OCI-LY7 (cell line): ENCODE measurements around the gene MAML3. TPM values are rescaled to one million over a fixed set of nuclear protein-coding genes. Genes with fewer than 3 reads are reported as not detected.

ENCODE experiments used
- BruUV-seq: library from RNA; stranded (reverse); fragments of 400-500 nt; replicated peaks from 2 replicates; lab custom pipeline; 2021; lab: Mats Ljungman, UMichigan
- CTCF ChIA-PET: fragments of 300-600 bp; sonication (Branson Sonifier 250); formaldehyde crosslinking; loops from one replicate; lab custom pipeline; 2022; ENCODE audit warnings: antibody characterized with exemption; ENCODE audit not compliant: unreplicated experiment; lab: Charles Lee
- POLR2A ChIA-PET: fragments of 300-600 bp; sonication (Branson Sonifier 250); formaldehyde crosslinking; loops from one replicate; lab custom pipeline; 2022; ENCODE audit warnings: antibody characterized with exemption; lab: Charles Lee
- DNase-seq: peaks from one replicate; pipeline ENCODE4 v3.0.0-alpha.2; 2015; ENCODE audit warnings: low spot score
- H2AFZ ChIP-seq: fragments of 200-600 bp; sonication (generic), shearing (Covaris generic); 2 replicates; pipeline ENCODE4 v1.6.1; 2014; ENCODE audit warnings: mild to moderate bottlenecking, antibody characterized with exemption, low read length, moderate library complexity
- H3K27ac ChIP-seq: fragments of 200-600 bp; sonication (generic); 2 replicates; pipeline ENCODE4 v1.5.1; 2014; ENCODE audit warnings: mixed run types, low read depth, mild to moderate bottlenecking, moderate library complexity, low read length, inconsistent platforms; ENCODE audit not compliant: poor library complexity, severe bottlenecking
- H3K36me3 ChIP-seq: fragments of 200-600 bp; sonication (generic); 2 replicates; pipeline ENCODE4 v1.6.1; 2014; ENCODE audit warnings: mild to moderate bottlenecking, antibody characterized with exemption, low read length, moderate library complexity, mixed read lengths; ENCODE audit not compliant: insufficient read depth
- H3K4me1 ChIP-seq: fragments of 200-600 bp; sonication (generic); 2 replicates; pipeline ENCODE4 v1.5.1; 2014; ENCODE audit warnings: mild to moderate bottlenecking, low read length; ENCODE audit not compliant: insufficient read depth, poor library complexity, severe bottlenecking
- H3K4me2 ChIP-seq: fragments of 200-600 bp; sonication (generic); 2 replicates; pipeline ENCODE4 v1.6.1; 2014; ENCODE audit warnings: mild to moderate bottlenecking, low read length
- H3K4me3 ChIP-seq: fragments of 200-600 bp; sonication (generic); 2 replicates; pipeline ENCODE4 v1.5.1; 2014; ENCODE audit warnings: mild to moderate bottlenecking, low read depth, low read length; ENCODE audit not compliant: poor library complexity, severe bottlenecking
- H3K79me2 ChIP-seq: fragments of 200-600 bp; sonication (generic); 2 replicates; pipeline ENCODE4 v1.6.1; 2016; ENCODE audit warnings: low read depth, mild to moderate bottlenecking, low read length, moderate library complexity, mixed read lengths; ENCODE audit not compliant: insufficient read depth
- H3K9me2 ChIP-seq: fragments of 200-600 bp; sonication (generic); 2 replicates; pipeline ENCODE4 v1.6.1; 2016; ENCODE audit warnings: mild to moderate bottlenecking, low read length, mixed read lengths; ENCODE audit not compliant: insufficient read depth
- H3K9me3 ChIP-seq: fragments of 200-600 bp; sonication (generic); 2 replicates; pipeline ENCODE4 v1.6.1; 2014; ENCODE audit warnings: mild to moderate bottlenecking, mixed run types, low read length, mixed read lengths
- H4K20me1 ChIP-seq: fragments of 200-600 bp; sonication (generic); 2 replicates; pipeline ENCODE4 v1.6.1; 2014; ENCODE audit warnings: mild to moderate bottlenecking, antibody characterized with exemption, low read length, moderate library complexity, mixed read lengths; ENCODE audit not compliant: insufficient read depth
- CTCF ChIP-seq: fragments of 200-600 bp; sonication (generic); conservative IDR thresholded peaks from 2 replicates; pipeline ENCODE4 v1.5.1; 2014; ENCODE audit warnings: mild to moderate bottlenecking, antibody characterized with exemption, low read length, moderate library complexity, mixed read lengths
- EZH2phosphoT487 ChIP-seq: fragments of 200-600 bp; sonication (generic); IDR thresholded peaks from 2 replicates; pipeline ENCODE4 v1.6.1; 2018; ENCODE audit warnings: low read depth, borderline replicate concordance, mild to moderate bottlenecking, mixed run types, antibody characterized with exemption, low read length, moderate library complexity, mixed read lengths
- intact Hi-C: fragments of 100-400 bp; cut with micrococcal nuclease; formaldehyde crosslinking; loops from one replicate; pipeline ENCODE4 v1.10.0; 2022; ENCODE audit not compliant: unreplicated experiment
- total RNA-seq, 2 experiments: library from RNA; depleted of rRNA in 1 of 2; stranded (reverse); fragments of >200 nt in 1 of 2; shearing (Covaris generic) in 1 of 2; gene quantifications; 2 replicates each; pipeline ENCODE4 v1.2.3, GENCODE V29; 2014 to 2022

Gene MAML3
- total RNA-seq, 2 experiments from 2014 or later: 0.80 to 1.2 TPM

GRCh38 chr4:139975830-139976272, 178.1 kb downstream of the MAML3 start:
- Histone ChIP-seq H3K4me3 (no peak overlapping the region), H3K9me2 (no peaks in the 10 kb centered on the region), H3K4me1 (peaks cover 32% of the 10 kb centered on the region), H3K36me3 (no peaks in the 10 kb centered on the region), H3K4me2 (peak overlapping the region; percentile 19), H3K9me3 (no peaks in the 10 kb centered on the region), H2AFZ (no peak overlapping the region), H3K79me2 (no peaks in the 10 kb centered on the region), H3K27ac (no peak overlapping the region), H4K20me1 (no peaks in the 10 kb centered on the region)
- intact Hi-C loops: loop anchor here (5.0 kb wide), 1 partner anchor 71 kb away; no protein-coding TSS in a partner anchor
- TF ChIP-seq EZH2phosphoT487: no peak
- no peak for TF ChIP-seq CTCF
- no TSS peak for BruUV-seq
- peak; percentile 4 for DNase-seq
- POLR2A ChIA-PET: no interaction called here
- CTCF ChIA-PET: no interaction called here

GRCh38 chr4:139973616-139974015, 180.4 kb downstream of the MAML3 start:
- ChIA-PET CTCF (no interaction called here), POLR2A (interaction anchor here (0.6 to 0.7 kb wide), 2 partner anchors 174 to 1704 kb away, joined by 3 read pairs; no protein-coding TSS in a partner anchor)
- no peaks in the 10 kb centered on the region for H3K79me2 ChIP-seq
- no peak overlapping the region for H3K4me3 ChIP-seq
- no peaks in the 10 kb centered on the region for H4K20me1 ChIP-seq
- no TSS peak for BruUV-seq
- H3K27ac ChIP-seq: no peak overlapping the region
- intact Hi-C loops: no loop called here
- no peak overlapping the region for H2AFZ ChIP-seq
- H3K4me2 ChIP-seq: no peak overlapping the region
- no peak for TF ChIP-seq EZH2phosphoT487
- TF ChIP-seq CTCF: no peak
- no peaks in the 10 kb centered on the region for H3K36me3 ChIP-seq
- no peak for DNase-seq
- H3K9me3 ChIP-seq: no peaks in the 10 kb centered on the region
- peaks cover 24% of the 10 kb centered on the region for H3K4me1 ChIP-seq
- H3K9me2 ChIP-seq: no peaks in the 10 kb centered on the region

GRCh38 chr4:139973015-139973414, 181.0 kb downstream of the MAML3 start:
- Histone ChIP-seq H3K4me1 (peaks cover 18% of the 10 kb centered on the region), H3K9me3 (no peaks in the 10 kb centered on the region), H3K36me3 (no peaks in the 10 kb centered on the region), H3K4me3 (no peak overlapping the region), H3K9me2 (no peaks in the 10 kb centered on the region), H2AFZ (no peak overlapping the region), H3K4me2 (no peak overlapping the region), H3K27ac (no peak overlapping the region), H4K20me1 (no peaks in the 10 kb centered on the region), H3K79me2 (no peaks in the 10 kb centered on the region)
- POLR2A ChIA-PET: interaction anchor here (0.6 to 0.7 kb wide), 2 partner anchors 175 to 415 kb away, joined by 3 to 4 read pairs; no protein-coding TSS in a partner anchor
- no peak for DNase-seq
- no TSS peak for BruUV-seq
- intact Hi-C loops: no loop called here
- TF ChIP-seq CTCF: no peak
- no peak for TF ChIP-seq EZH2phosphoT487
- CTCF ChIA-PET: no interaction called here
